GM18517 (cell line): ENCODE data around the gene GLG1.
"Not testable (repeated sequence)": the region's sequence is repeated elsewhere in the genome, so short reads cannot be mapped to it uniquely, and the experiment has no call there.

Experiments used
- ATAC-seq: cut with Tn5 transposase; IDR thresholded peaks from one replicate; pipeline ENCODE4 v1.9.1; 2021; ENCODE audit warnings: mild to moderate bottlenecking, moderate library complexity; ENCODE audit not compliant: unreplicated experiment

The GLG1 gene

DNA sequence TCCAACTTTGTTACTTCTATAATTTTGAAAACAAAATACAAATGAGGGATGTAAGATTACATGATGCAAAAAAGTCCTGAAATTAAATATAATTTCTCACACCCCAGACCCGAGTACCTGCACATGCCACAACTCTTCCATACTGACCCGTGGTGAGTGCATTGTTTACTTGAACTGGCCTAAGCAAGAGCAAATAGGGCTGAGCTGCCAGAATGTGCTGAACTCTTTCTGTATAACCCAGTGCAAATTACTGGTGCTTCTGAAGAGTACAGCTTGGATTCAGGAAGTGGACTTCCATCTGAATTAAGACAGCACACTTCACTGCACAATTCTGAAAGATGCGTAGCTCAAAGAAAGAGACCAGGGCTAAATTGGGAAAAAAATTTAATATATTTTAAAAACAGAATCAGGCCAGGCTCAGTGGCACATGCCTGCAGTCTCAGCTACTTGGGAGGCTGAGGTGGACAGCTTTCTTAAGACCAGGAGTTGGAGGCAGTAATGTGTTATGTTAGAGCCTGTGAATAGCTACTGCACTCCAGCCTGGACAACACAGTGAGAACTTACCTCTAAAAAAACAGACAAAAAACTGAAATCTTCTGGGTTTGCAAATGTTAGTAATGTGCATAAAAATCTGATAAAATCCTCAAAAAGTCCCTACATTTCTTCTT, 63.9 kb downstream of the GLG1 start:
- not testable (repeated sequence) for ATAC-seq

DNA sequence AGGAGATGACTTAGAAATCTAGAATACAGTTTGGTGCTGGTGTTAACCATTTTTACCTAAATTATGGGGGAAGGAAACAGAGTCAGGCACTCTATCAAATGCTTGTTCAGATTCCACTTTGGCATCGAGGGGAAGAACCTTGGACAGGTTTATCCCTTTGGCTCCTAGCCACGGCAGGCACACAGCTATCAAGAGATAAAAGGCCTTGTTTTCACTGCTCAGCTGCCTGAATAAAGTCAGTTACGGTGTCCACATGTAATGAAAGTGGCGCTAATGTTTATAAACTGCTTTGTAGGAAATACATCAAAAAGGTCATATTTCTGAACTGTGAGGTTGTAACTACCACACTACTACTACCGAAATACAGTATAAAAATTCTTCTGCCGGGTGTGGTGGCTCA, 66.3 kb downstream of the GLG1 start:
- not testable (repeated sequence) for ATAC-seq

DNA sequence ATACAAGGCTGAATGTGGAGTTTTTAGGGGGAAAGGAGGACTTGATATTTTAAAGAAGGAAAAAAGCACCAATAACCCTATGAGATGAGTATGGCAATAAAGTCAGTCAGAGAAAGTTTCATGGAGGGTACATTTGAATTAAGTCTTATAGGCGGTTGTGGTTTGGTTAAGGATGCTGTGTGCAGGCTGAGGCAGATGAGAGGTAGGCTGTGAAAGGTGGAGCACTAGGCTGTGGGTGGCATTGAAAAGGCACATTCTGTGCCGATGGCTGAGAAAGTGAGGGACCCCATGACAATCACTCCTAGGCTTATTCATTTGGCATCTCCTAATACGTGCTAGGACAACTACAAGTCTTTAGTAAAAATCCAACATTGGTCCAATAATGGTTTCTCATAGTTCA, 68.1 kb downstream of the GLG1 start:
- ATAC-seq = not testable (repeated sequence)

DNA sequence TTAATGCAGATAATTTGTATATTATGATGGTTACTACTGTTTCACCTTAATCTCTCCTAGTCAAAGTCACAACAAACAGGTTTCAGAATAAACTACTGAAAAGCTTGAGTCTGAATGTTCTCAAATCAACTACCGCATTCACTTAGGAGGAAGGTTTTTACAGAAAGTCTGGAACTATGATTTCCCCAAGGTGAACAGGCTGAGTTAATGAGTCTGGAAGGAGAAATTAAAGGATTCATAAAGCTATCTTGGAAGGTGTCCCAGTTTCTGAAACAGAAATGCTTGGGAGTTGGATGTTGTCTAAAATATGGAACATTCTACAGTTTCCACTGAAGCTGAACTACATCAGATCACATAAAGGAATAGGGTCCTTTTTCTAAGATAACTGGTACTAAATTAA, 69.2 kb downstream of the GLG1 start:
- not testable (repeated sequence) for ATAC-seq

DNA sequence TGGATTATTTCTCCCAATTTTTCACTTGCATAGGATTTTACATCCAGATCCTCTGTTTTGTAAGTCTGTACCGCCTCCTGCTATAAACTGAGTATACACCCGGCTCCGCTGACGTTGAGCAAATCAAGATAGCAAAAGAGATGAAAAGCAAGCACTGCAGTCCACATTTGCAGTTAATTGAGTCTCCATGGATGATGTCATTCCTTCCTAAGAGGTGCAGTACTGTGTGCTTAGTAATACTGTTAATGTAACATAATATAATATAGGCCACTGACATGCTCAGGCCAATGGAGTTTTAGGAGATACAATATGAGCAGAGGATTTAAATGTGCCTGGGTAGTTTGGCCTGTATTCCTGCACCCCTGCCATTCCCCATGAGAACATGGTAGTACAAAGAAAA, 72.3 kb downstream of the GLG1 start:
- not testable (repeated sequence) for ATAC-seq

DNA sequence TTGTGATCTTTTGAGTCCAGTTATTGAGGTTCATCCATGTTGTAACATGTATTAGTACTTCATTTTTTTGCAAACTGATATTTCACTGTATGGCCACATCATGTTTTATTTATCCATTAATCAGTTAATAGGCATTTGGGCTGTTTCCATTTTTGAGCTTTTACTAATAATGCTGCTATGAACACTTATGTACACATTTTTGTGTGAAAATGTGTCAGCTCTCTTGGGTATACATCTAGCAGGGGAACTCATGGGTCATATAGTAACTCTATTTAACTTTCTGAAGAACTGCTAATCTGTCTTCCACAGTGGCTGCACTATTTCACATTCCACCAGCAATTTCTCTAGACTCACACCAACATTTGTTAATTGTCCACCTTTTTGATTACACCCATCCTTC, 82.0 kb downstream of the GLG1 start:
- no peak for ATAC-seq

DNA sequence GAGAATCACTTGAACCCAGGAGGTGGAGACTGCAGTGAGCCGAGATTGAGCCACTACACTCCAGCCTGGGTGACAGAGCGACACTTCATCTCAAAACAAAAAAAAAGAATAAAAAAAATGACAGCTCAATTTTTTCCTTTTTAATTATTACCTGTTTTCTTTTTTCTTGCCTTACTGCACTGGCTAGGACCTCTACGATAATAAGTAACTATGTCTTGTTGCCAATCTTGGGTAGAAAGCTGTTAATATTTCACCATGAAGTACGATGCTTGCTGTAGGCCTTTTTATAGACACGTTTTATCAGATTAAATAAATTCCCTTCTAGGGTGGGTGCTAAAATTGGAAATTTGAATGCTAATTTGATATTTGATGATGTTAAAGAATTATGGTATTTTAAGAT, 82.8 kb downstream of the GLG1 start:
- no peak for ATAC-seq

DNA sequence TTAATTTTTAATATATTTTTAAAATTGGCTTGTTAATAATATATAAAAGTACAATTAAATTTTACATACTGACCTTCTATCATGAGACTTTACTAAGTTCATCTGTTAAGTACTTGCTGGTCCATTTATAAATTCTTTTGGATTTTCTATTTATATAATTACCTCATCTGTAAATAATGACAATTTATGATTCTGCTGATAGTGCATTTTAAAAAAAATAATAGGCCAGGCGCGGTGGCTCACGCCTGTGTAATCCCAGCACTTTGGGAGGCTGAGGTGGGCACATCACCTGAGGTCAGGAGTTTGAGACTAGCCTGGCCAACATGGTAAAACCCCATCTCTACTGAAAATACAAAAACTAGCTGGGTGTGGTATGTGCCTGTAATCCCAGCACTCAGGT, 83.2 kb downstream of the GLG1 start:
- ATAC-seq = not testable (repeated sequence)

DNA sequence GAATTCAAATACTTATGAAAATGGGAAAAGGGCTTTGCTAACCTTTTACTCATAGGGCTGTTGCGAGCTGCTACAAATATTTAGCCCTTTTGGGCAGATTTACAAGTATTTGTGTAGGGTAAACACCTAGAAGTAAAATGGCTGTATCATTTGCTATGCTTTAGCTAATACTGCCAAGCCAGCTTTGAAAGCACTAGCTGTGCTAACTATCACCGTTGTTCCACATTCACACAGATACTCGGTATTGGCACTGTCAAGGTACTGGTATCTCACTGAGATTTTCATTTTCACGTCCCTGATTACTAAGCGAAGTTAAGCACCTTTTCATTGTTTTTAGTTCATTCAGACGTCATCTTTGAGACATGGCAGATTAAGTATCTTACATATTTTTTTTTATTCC, 84.8 kb downstream of the GLG1 start:
- no peak for ATAC-seq

DNA sequence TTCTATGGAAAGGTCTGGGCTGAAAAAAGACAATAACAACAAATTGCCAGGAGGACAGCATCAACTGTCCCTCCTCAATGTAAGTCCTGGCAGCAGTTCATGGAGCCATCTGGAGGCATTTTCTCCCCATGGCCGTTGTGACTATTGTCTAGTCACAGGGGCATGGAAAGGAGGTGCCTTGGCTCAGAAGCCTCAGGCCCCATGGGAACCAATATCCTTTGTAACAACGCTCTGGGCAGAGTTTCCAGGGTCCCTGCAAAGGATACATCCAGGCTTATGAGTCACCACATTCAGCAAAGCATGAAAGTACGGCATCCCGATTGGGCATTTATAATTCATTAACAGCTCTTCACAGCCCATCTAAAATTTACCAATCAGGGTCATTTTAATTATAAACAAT, 85.2 kb downstream of the GLG1 start:
- no peak for ATAC-seq

DNA sequence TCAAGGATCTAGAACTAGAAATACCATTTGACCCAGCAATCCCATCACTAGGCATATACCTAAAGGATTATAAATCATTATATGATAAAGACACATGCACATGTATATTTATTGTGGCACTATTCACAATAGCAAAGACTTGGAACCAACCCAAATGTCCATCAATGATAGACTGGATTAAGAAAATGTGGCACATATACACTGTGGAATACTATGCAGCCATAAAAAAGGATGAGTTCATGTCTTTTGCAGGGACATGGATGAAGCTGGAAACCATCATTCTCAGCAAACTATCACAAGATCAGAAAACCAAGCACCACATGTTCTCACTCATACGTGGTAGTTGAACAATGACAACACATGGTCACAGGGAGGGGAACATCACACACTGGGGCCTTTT, 88.0 kb downstream of the GLG1 start:
- not testable (repeated sequence) for ATAC-seq

DNA sequence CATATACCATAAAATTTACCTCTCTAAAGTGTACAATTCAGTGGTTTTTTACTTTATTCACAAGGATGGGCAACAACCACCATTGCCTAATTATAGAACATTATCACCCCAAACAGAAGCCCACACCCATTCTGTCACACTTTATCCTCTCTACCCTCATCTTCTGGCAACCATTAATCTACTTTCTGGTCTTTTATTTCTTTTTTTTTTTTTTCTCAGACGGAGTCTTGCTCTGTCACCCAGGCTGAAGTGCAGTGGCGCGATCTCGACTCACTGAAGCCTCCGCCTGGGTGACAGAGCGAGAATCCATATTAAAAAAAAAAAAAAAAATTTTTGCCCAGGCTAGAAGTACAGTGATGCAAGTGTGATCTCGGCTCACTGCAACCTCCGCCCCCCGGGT, 95.0 kb downstream of the GLG1 start:
- no peak for ATAC-seq

DNA sequence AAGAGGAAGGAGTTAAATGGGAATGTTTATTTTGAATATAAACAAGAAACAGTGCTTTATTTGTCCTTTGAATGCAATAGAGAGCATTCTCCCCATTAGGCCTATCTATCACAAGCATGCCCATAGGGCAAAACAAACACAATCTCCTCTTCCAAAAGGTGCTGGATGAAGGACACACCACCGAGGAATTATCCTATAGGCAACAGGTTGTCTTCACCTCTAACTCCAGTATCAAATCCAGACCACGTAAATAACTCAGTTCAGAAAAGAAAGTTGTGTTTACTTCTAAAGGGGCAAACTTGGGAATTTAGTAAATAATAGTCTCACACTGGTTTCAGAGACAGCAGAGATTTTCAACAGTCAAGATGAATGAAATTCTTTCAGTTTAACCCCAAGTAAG, 101.9 kb downstream of the GLG1 start:
- ATAC-seq = no peak

DNA sequence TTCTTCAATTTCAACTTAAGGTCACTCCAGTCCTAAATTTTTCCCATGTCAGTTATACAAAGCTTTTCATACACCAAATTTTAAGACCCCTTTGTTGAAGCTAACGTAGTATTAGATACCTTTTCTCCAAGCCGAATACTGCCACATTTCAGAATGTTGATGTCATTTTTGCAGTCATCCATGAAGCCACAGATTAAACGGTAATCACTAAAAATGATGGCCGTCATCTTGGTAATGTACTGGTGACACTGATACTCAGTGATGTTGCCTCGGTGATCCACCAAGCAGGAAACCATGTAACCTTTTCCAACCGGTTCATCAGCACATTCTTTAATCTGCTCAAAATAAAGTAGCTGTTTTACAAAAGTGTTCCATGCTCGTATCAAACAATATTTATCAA, 103.5 kb downstream of the GLG1 start:
- ATAC-seq = no peak

DNA sequence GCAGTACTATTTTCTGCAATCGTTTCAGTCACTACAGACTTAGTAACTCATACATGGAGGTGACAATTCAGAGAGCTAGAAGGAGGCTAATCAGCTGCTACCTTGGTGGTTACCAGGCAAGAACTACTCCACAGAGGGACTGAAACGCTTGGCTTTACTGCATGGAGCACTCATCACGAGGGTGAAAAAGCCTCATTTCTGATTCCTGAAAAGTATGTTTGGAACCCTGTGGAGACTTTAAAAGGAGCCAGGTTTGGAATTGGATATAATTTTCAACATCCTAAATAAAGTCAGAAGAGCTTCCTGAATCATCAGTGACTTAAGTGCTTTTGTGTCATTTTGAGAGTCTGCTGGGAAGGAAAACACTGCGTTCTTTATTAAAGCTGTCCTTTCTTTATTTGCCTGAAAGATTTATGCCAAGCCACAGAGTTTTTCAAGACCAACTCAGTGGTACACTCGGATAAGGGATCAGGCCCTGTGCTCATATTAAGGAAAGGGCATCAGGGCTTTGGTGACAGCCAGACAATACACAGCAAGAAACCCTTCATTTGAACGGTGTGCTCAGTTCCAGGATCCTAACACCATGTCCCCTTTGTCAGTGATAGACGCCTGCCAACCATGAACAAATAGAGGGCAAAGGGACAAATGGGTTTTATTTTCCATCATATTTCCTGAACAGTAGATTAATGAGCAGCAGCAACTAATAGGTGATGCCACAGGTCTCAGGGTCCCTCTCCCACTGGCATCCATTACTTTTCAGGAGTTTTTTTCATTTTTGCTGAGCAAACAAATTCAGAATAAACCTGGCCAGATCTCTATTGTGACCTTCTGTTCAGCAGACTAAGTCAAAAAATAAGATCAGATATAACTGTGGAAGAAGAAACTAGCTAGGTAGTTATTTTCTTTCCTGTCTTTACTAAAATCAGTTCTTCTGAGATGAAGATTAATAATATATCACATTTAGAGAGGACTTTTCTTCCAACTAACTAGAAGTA, 105.1 kb downstream of the GLG1 start:
- no peak for ATAC-seq

DNA sequence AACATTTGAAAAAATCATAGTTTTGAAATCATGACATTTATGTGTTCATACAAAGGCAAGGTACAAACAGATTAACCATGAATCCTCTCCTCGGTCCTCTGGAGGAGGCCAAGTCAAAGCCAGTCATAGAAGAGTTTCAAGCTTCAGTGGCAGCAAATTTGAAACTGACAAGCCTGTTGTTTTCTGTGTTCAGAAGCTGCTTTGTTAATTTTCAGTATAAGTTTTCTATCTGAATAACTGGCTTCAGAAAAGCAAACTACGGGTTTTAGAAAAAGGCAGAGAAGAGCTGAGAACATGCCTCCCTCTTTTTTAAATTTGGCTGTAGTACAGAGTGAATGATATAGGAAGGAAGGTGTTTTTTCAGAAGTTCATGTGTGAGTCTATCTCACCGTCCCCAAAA, 106.0 kb downstream of the GLG1 start:
- ATAC-seq = no peak

DNA sequence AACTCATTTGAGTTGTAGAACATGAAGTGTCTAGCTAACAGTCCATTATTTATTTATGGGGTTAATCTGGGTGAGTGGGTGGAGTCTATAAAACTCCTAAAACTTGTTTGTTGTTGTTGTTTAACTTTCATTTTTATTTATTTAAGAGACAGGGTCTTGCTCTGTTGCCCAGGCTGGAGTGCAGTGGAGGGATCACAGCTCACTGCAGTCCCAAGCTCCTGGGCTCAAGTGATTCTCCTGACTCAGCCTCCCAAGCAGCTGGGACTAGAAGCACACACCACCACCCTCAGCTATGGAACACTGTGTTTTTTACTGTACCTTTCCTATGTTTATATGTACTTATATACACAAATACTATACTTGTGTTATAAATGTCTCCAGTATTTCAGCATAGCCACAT, 107.8 kb downstream of the GLG1 start:
- no peak for ATAC-seq

DNA sequence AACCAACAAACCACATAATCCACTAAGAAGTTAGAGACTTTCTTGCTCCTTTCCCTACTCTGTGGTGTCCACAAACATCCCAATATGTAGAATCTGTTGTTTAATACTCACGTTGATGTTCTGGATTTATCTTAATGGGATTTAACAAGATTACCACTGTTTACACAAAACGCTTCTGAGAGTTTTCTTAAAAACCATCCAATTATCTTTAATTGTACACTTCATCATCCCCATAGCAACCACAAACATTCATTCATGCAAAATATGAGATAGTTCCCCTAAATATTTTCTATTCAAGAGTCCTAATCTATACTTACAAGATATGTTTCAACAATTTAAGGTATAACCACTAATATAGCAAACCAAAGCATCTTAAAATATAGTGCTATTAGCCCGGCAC, 109.2 kb downstream of the GLG1 start:
- no peak for ATAC-seq

DNA sequence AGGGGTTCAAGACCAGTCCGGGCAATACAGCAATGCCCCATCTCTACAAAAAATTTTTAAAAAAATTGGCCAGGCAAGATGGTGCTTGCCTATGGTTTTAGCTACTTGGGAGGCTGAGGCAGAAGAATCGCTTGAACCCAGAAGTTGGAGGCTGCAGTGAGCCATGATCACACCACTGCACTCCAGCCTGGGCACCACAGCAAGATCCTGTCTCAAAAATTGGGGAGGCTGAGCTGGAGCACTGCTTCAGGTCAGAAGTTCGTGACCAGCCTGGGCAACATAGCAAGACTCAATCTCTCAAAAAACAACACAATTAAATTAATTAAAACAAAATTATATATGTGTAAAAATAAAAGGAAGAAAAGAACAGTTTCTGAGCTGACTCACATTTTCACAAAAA, 110.9 kb downstream of the GLG1 start:
- no peak for ATAC-seq

DNA sequence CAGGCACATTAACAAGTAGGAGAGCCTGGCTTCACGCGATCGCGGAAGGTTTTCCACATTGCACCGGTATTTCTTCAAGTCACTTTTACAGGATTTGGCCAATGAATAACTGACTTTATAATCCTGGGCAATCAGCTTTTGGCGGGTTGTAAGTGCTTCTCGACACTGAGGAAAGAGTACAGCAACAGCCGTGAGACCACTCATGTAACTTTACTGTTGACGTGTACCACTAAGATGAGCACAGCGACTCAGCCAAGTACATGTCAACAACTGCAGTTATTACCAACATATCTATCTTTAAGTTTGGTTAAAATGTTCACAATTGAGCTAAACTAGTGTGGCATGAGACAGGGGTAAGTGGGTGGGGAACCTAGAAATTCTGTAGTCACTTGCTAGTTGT, 113.9 kb downstream of the GLG1 start:
- no peak for ATAC-seq

DNA sequence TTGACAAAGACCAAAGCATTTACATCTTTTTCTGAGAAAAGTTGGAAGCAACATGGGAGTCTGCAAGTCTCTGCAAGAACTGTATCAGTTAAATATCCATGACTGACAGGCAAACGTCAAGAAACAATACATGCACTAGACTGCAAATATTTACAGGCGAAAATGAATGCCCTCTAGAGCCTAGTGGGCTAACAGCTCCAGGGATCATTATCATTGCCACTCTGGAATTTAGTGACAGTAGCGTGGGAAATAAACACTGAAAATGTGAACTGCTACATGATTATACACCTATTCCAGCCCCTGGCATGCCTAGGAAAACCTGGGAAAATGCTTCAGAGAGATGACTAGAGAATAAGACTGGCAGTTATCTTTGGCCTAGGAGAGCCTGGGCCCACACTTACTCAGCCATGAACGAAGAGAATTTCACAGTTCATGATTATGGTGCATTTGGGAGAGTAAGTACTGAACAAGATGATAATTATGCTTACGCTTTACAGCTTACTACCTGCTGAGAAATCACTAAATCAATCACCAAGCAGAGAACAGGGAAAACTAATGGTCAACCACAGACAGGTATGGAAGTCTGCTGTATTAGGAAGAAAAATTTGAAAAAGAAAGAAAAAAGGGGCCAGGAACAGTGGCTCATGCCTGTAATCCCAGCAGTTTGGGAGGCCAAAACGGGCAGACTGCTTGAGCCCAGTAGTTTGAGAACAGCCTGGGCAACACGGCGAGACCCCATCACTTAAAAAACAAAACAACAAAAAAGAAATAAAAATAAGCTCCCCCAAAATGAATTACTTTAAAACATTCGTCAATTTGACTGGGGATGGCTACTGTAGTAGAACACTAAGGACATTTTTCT, 119.0 kb downstream of the GLG1 start:
- ATAC-seq = no peak
